Stimulated activated CD4-positive, alpha-beta T cell treated with anti-CD3 and anti-CD28 coated beads, Interleukin-1b, Interleukin-23, amount 100 ng/mL, for 48 hours (primary cell): ENCODE results near the gene CCDC175.

Experiments used
- DNase-seq: peaks from one replicate; pipeline ENCODE4 v3.0.0-alpha.2; 2020

The CCDC175 gene

DNA sequence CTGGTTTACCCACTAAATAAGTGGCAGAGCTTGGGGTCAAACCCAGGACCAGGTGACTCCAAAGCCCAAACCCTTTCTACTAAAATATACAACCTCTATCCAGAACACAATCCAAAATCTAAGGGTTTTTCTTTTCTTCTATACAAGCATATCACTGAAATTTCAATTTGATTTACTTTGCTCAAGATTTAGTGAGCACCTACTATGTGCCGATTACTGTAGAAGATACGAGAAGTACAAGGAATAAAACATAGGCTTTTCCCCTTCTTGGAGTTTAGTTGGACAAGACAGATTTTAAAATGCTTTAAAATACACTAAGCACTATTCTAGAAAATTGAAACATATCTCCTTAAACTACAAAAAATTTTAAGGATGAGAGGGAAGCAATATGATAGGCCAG lies 95.2 kb downstream of the CCDC175 start:
- no peak for DNase-seq

- DNase-seq: no peak
These were observed 96.4 kb downstream of the CCDC175 start for GRCh38 chr14:59480166-59480565.

GRCh38 chr14:59478540-59478939 lies 98.1 kb downstream of the CCDC175 start:
- no peak for DNase-seq

- DNase-seq: no peak
These were observed 100.9 kb downstream of the CCDC175 start for GRCh38 chr14:59475709-59476108.

GRCh38 chr14:59474172-59474571 lies 102.4 kb downstream of the CCDC175 start:
- no peak for DNase-seq

DNA sequence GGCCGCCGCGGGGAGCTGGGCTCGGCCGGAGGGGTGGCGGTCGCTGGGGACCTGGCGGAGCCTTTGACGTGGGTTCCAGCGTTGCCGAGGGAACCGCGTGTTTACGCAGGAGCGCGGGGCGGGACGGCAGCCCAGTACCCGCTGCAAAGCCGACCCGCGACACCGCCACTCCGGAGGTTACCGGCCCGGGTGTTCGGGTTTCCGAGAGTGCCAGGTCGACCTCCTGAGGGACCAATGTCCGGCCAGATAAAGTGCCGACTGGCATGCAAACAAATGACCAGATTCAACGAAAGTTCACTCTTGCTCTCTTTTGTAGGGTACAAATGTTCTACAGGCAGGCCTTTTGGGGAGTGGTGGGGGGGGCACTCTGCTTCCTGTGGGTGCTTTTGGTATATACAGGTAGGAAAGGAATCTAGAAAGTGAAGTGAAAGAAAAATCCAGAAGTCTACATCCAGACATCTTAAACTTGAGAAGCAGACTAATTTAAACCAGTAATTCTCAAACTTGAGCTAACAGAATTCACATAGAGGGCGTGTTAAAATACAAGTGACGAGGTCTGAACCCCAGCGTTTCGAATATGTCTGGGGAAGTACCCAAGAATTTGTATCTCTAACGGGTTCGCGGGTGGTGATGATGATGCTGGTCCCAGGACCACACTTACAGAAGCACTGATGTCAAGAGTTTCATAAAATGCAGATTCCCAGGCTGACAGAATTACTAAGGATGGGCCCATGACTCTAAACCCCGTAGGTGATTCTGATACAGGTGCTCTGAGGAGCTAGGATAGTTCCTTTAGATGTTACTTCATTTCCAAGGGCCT lies 111.1 kb downstream of the CCDC175 start, which contains the start of gene GPR135:
GPR135 (minus strand) TSS at position 65 of the 820 bp plus-strand sequence. CDS start 154 bp downstream, outside the sequence.
- peak; percentile 15 for DNase-seq

DNA sequence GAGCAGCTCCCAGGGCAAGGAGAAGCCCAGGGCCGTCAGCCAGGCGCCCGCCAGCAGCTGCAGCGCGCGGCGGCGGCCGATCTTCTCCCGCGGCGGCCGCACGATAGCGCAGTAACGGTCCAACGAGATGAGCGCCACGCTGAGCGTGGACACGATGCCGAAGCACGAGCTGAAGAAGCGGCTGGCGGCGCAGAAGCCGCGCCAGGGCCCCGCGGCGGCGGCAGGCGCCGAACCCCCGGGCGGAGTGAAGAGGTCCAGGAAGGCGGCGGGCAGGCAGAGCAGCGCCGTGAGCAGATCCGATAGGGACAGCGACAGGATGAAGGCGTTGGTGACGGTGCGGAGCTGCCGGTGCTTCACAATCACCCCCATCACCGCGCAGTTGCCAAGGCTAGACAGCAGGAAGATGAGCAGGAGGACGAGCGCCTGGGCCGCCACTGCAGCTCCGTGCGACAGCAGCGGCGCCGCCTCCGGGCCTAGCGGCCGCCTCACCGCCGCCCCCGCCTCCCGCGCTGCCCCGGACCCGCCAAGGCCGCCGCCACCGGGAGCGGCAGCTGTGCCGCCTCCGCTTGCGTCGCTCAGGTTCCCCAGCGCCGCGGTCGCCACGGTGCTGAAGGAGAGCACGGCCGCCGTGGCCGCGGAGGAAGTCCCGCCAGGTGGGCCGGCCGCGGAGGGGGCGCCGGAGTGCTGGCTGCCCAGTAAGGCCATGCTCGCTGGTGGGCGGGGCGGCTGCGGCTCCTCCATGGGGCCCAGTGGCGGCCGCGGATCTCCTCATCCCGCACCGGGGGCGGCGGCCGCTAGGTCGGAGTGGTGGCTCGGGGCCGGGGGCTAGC lies 111.9 kb downstream of the CCDC175 start:
- peak; percentile 41 for DNase-seq

DNA sequence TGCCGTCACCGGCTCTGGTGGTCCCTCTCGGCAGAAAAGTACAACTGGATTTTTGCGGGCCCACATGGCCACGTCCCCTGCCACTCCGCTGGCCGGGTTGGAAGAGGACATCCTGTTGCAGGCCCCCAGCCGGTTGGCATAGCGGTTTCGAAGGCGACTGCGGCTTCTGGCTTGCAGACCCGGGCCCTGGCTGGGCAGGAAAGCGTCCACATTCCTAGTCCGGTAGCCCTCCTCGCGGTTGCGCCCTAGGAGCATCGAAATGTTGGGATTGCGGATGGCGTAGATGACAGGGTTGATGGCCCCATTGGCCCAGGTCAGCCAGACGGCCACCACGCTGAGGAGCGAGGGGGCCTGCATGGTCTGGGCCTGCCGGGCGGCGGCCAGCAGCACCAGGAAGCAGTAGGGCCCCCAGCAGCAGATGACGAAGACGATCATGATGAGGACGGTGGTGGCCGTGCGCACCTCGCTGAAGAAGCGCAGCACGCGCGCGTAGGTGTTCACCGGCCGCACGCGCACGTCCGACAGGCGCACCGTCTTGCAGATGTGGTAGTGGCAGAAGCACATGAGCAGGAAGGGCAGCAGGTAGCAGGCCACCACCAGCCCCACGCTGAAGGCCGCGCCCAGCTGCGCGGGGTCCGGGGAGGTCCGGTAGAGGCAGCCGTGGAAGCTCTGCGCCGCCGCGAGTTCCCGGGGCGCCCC lies 112.7 kb downstream of the CCDC175 start:
- DNase-seq: peak; percentile 39

GRCh38 chr14:59461891-59462290 lies 114.7 kb downstream of the CCDC175 start:
- DNase-seq: no peak

DNA sequence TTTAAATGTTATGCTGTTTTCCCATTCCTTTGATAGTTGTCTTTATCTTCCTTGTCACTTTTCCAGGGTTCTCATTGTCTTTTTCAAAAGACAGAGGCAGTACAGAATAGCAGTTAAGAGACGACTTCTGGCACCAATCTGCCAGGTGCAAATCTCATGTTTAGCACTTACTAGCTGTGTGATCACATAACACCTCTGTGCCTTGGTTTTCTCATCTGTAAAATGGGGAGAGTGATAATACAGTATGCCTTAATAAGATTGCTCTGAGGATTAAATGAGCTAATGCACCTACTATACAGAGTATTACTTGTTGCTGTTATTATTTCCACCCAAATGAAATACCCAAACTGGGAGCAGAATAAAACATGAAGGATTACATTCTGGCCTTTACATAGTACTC lies 116.2 kb downstream of the CCDC175 start:
- no peak for DNase-seq

DNA sequence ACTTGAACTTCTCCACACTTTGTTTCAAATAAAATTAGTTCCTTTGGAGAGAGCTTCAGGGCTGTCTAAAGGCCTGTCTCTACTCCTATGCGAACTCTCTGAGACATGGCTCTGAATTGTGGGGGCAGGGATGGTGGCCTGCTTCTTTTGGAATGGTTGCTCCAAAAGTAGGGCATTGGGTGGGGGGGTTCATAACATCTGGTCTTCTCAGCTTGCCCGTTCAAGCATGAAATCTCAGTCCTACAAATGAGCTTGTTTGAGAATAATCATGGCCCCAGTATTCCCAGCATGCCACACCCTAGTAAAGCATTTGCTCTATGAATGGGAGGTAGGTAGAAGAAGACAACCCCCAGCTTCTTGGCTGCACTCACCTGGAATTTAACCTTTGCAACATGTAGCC lies 118.1 kb downstream of the CCDC175 start:
- DNase-seq: no peak

DNA sequence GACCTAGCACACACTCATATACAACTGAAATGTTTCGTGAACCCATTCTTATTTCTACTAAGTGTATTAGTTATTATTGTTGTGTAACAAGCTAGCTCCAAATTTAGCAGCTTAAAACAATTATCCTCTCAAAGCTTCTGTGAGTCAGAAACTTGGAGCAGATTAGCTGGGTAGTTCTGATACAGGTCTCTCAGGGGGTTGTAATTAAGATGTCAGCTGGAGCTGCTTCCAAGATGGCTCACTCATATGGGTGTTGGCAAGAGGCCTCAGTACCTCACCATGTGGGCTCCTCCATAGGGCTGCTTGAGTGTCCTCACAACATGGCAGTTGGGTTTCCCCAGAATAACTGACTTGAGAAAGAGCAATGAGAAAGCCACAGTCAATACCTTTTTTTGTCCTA lies 121.2 kb downstream of the CCDC175 start:
- no peak for DNase-seq
